Stimulated activated CD4-positive, alpha-beta T cell treated with anti-CD3 and anti-CD28 coated beads, Interleukin-1b, Interleukin-23, amount 100 ng/mL, for 48 hours (primary cell): ENCODE results near the gene MMP23B.
"Not testable (repeated sequence)": the region's sequence is repeated elsewhere in the genome, so short reads cannot be mapped to it uniquely, and the experiment has no call there.

Experiments used
- DNase-seq: peaks from one replicate; pipeline ENCODE4 v3.0.0-alpha.2; 2020

MMP23B gene

GRCh38 chr1:1631782-1632420 is at the start of gene MMP23B:
TSS of gene MMP23B (plus strand) at chr1:1632173. CDS start at chr1:1632219, 46 bp downstream.
- no peak for DNase-seq

DNA sequence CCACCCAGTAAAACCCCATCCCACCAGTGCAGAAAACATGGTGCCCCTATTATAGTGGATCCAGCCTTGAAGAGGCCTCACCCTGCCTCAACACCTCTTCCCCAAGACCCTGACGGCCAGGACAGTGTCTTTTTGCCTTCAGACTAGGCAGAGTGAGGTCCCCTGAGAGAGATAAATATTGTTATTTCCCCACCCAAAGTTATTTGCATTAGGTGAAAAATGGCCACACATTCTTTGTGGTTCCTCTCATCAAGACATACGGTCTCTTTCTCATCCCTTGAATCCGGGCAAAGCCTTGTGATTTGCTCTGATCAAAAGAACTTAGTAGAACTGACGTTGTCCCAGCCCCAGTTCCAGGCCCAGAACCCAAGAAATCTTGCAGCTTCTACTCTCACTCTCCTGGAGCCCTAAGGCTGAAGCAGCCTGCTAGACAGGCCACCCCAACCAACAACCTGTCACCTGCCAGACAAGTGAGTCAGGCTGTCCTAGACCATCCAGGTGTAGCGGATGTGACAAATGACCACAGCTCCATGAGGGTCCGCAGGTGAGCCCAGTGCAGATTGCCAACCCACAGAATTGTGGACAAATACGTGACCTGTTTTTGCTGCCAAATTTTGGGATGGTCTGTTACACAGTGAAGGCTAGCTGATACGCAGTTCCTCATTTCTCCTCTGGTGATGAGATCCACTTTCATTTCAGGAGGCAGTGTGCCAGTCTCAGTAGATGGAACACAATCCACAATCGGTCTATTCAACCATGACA is 49.2 kb upstream of the MMP23B start:
- no peak for DNase-seq

GRCh38 chr1:1583347-1584010 is 48.5 kb upstream of the MMP23B start:
- DNase-seq: no peak

DNA sequence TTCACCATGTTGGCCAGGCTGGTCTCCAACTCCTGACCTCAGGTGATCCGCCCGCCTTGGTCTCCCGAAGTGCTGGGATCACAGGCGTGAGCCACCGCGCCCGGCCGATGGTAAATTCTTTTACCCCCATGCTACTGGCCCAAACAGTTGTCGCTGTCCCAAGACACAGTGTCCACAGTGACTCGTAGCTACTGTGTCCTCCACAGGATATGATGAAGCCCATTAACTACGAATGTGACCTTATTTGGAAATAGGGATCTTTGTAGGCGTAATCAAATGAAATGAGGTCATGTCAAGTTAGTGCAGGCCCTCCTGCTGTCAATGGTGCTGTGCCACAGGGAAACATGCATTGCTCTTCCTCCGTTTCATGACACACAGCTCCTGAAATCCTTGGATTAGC is 40.5 kb upstream of the MMP23B start:
- no peak for DNase-seq

DNA sequence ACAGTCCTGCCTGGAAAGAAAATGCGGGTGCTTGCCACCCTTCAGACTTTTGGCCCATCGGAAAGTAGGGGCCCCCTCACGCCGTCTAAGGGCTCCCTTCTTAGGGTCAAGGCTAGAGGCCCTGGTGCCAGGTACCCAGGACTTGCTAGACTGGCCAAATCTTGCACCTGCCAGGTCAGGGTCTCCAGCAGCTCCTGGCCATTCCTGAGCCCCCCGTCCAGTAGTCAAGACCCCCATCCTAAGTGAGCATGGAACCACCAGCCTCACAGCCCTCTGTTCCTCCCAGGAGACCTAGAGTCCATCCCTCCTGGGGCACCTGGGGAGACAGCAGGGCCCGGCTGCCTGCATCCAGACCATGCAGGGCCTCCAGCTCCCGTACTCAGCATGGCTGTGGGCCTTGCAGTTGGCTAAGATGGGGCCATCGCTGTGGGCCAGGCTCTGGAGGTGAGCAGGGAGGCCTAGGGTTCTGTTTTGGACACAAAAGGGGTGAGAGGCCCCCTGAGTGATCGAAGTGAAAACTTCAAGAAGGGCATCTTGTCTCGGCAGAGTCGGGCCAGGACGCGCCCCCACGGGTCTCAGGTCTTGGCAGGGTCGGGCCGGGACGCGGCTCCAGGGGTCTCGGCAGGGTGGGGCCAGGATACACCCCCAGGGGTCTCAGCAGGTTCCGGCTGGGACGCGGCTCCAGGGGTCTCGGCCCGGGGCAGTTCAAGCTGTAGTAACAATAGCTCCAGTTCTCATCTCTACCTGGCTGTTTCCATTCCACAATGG is 38.0 kb upstream of the MMP23B start:
- no peak for DNase-seq

- DNase-seq: no peak
Measured at GRCh38 chr1:1594602-1595260, 37.2 kb upstream of the MMP23B start.

DNA sequence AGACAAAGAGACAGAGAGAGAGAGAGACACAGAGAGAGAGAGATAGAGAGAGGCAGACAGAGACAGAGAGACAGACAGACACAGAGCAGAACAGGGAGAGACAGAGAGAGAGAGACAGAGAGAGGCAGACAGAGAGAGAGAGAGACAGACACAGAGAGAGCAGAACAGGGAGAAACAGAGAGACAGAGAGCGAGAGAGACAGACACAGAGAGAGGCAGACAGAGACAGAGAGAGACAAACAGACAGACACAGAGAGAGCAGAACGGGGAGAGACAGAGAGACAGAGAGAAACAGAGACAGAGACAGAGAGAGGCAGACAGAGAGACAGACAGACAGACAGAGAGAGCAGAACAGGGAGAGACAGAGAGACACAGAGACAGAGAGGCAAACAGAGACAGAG is 36.6 kb upstream of the MMP23B start:
- not testable (repeated sequence) for DNase-seq

- no peak for DNase-seq
Measured at GRCh38 chr1:1596493-1597274, 35.3 kb upstream of the MMP23B start.

DNA sequence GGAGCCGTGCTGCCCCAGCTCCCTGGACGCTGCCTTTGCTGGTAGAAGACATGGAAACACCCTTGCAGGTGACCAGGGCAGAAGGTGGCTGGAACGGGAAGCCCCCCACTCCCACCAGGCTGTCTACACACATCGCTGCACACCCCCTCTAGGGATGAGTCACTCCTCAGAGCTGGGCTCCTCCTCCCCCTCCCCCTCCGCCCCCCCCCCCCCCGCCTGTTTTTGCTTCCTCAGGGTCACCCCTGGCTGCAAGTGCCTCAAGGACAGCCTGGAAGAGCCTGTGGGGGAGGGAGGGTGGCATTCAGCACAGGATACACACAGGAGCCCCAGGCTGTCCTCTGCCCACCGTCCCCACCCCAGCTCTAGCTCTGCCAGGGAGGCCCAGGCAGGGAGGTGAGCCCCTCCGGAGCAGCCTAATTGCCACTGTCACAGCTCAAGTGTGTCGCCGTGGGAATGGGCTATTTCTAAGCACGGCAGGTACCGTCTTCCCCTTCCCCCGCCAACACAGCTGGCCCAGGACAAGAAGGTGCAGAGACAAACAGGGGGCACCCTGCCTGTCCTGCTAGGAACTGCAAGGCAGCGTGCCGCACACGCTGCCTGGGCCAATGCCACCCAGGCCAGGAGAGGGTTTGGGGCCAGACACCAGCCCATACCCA is 34.6 kb upstream of the MMP23B start:
- DNase-seq: peak; percentile 32

- DNase-seq: no peak
Measured at GRCh38 chr1:1598051-1598719, 33.8 kb upstream of the MMP23B start.

GRCh38 chr1:1598720-1599029 is 33.3 kb upstream of the MMP23B start:
- DNase-seq: no peak

GRCh38 chr1:1599030-1599934 is 32.7 kb upstream of the MMP23B start:
- peak; percentile 29 for DNase-seq

DNA sequence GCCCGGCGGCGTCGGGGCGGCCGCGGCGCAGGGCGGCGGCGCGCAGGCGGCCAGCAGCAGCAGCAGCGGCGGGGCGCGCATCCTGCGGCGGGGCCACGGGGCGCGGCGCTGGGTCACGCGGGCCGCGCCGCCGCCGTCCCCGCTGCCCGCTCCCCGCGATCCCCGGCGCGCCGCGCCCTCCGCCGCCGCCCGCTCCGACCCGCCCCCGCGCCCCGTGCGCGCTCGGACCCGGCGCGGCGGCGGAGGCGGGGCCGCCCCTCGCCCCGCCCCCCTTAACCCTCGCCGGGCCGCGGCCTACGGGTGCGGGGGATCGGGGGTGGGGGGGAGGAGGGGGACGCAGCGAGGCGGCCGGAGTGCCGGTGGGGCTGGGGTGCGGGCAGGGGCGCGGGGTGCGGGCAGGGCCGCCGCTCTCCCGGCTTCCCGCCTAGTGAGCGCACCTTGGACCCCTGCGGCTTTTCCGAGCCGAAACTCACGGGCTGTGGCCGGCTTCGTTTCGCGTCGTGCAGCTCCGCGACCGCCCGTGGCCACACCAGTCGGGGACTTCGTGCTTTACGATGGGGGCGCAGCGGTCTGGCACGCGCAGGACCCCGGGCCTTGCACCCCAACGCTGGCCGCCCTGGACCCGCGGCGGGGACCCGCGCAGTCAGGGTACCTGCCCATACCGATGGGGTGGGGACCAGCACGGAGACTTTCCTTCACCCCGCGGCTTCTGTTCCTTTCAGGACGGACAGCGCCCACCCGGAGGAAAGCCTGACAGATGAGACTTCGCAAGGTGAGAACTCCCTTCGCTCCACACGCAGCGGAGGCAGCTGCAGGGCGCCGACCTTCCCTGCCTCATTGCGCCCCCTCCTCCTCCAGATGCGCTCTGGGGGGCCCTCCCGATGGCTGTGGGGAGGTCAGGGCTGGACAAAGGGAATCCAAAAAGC is 31.8 kb upstream of the MMP23B start, which contains the start of gene FNDC10:
Gene FNDC10, minus strand, starts transcription at position 201 of the 926 bp plus-strand sequence. Its CDS starts 120 bp downstream, at position 81.
- DNase-seq: no peak

DNA sequence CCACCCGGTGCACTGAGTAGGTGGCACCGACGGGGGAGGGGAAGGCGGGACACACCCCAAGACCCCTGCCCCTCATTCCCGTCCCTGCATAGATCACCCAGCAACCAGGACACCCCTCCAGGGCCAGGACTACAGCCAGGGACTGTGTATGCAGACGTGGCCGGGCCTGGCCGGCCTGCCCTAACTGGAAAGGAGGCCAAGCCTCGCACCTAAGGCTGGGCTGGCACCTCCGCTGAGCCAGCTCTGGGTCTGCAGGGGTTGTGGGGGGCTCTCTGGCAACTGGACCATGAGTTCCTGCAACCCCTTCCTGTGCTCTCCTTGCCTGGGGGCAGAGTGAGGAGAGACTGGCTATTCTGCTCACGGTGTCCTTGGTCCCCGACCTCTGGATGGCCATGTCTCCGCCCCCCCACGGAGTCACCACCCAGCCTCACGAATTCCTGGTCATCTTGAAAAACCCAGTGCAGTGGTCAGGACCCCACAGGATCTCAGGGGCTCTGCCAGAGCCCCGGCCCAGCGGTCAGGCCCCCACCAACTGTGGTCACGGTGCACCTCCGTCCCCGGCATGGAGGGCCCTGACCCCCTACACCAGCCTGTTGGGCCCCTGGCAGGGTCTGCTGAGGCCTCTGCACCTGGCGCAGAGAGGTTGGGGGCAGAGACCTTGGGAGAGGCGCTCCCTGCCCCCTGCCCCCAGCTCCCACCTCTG is 31.0 kb upstream of the MMP23B start:
- DNase-seq: no peak

- no peak for DNase-seq
Measured at GRCh38 chr1:1601564-1602303, 30.2 kb upstream of the MMP23B start.

DNA sequence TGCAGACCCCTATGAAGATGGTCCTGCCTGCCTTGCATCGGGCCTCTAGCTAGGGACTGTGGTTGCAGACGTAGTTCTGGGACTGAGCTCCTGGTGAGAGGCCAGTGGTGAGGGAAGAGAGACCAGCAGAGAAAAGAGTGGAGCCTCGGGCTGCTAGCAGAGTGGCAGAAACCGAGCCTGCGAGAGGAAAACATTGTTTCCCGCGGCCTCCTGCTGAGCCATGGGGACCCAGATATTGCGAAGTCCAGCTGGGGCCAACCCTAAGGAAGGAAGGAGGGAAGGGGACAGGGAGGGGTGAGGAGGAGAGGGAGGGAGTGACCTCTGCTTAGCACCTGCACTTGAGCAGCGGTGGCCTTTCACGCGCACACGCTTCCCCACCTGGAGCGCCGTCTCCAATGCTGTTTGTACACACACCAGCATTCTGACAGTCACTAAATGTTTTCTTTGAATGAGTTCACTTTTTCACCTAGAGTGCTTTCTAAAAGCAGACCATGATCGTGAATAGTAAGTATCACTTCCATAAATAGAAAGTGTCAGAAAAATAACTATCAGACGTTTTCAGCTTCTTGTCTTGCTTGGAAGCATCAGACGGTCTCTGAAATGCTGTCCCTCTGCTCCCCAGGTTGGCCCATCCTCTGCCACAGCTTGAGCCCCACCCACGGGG is 29.5 kb upstream of the MMP23B start:
- DNase-seq: no peak
